Measurements from ENCODE around the gene PPP1R8.
"Not testable (repeated sequence)": the region's sequence is repeated elsewhere in the genome, so short reads cannot be mapped to it uniquely, and the experiment has no call there.

PPP1R8 gene

GRCh38 chr1:27830621-27831440 lies at the start of gene PPP1R8:
Gene PPP1R8 (plus strand): TSS chr1:27830782. CDS start chr1:27830836, 54 bp downstream.
- DNase-seq: peak; percentile 96

GRCh38 chr1:27782950-27783349 lies 47.6 kb upstream of the PPP1R8 start:
- DNase-seq: no peak

GRCh38 chr1:27784700-27785099 lies 45.9 kb upstream of the PPP1R8 start:
- no peak for DNase-seq

GRCh38 chr1:27785781-27786455 lies 44.7 kb upstream of the PPP1R8 start:
- no peak for DNase-seq

GRCh38 chr1:27787895-27788294 lies 42.7 kb upstream of the PPP1R8 start:
- DNase-seq: no peak

GRCh38 chr1:27789540-27790041 lies 41.0 kb upstream of the PPP1R8 start:
- DNase-seq: no peak

- not testable (repeated sequence) for DNase-seq
Observed at GRCh38 chr1:27790270-27790669, 40.3 kb upstream of the PPP1R8 start.

- no peak for DNase-seq
Observed at GRCh38 chr1:27795601-27796000, 35.0 kb upstream of the PPP1R8 start.

- no peak for DNase-seq
Observed at GRCh38 chr1:27804791-27805190, 25.8 kb upstream of the PPP1R8 start.

GRCh38 chr1:27806758-27807157 lies 23.8 kb upstream of the PPP1R8 start:
- DNase-seq: no peak

GRCh38 chr1:27807385-27807784 lies 23.2 kb upstream of the PPP1R8 start:
- no peak for DNase-seq

- not testable (repeated sequence) for DNase-seq
Observed at GRCh38 chr1:27808131-27808530, 22.5 kb upstream of the PPP1R8 start.

- no peak for DNase-seq
Observed at GRCh38 chr1:27809883-27810282, 20.7 kb upstream of the PPP1R8 start.

- DNase-seq: no peak
Observed at GRCh38 chr1:27811741-27812500, 18.7 kb upstream of the PPP1R8 start.

GRCh38 chr1:27816921-27817630 lies 13.5 kb upstream of the PPP1R8 start:
- no peak for DNase-seq

GRCh38 chr1:27821761-27822315 lies 8.7 kb upstream of the PPP1R8 start:
- DNase-seq: no peak

- DNase-seq: no peak
Observed at GRCh38 chr1:27823784-27824183, 6.8 kb upstream of the PPP1R8 start.

- DNase-seq: no peak
Observed at GRCh38 chr1:27824411-27824810, 6.2 kb upstream of the PPP1R8 start.

- not testable (repeated sequence) for DNase-seq
Observed at GRCh38 chr1:27829339-27829960, 1.1 kb upstream of the PPP1R8 start.

GRCh38 chr1:27831568-27832410 lies 1.2 kb downstream of the PPP1R8 start:
- DNase-seq: no peak

- DNase-seq: no peak
Observed at GRCh38 chr1:27832762-27833161, 2.2 kb downstream of the PPP1R8 start.

All from retina (tissue), 1 donor.